Stimulated activated CD8-positive, alpha-beta memory T cell treated with anti-CD3 and anti-CD28 coated beads, Interleukin-12 subunit alpha, Interleukin-12 subunit beta, amount 100 ng/mL, for 24 hours (primary cell): ENCODE data around the gene STH.

Experiments
- DNase-seq: peaks from one replicate; pipeline ENCODE4 v3.0.0-alpha.2; 2020; ENCODE audit errors: extremely low read depth

STH gene

GRCh38 chr17:46026166-46027047 is 27.4 kb downstream of the STH start:
- DNase-seq = no peak

- no peak for DNase-seq
Measured at GRCh38 chr17:46027048-46027975, 28.3 kb downstream of the STH start.

GRCh38 chr17:46027976-46028325 is 28.9 kb downstream of the STH start:
- no peak for DNase-seq

GRCh38 chr17:46028374-46028773 is 29.3 kb downstream of the STH start:
- DNase-seq = no peak

GRCh38 chr17:46028981-46029565 is 30.0 kb downstream of the STH start:
- DNase-seq = no peak

- DNase-seq = no peak
Measured at GRCh38 chr17:46029627-46030026, 30.6 kb downstream of the STH start.

- DNase-seq = no peak
Measured at GRCh38 chr17:46030752-46031151, 31.7 kb downstream of the STH start.

GRCh38 chr17:46031440-46031839 is 32.4 kb downstream of the STH start:
- DNase-seq = no peak

GRCh38 chr17:46031920-46032319 is 32.9 kb downstream of the STH start:
- no peak for DNase-seq

GRCh38 chr17:46032909-46033308 is 33.9 kb downstream of the STH start:
- no peak for DNase-seq

GRCh38 chr17:46033392-46033791 is 34.3 kb downstream of the STH start:
- no peak for DNase-seq

GRCh38 chr17:46035112-46035818 is 36.2 kb downstream of the STH start:
- no peak for DNase-seq

GRCh38 chr17:46036491-46036890 is 37.4 kb downstream of the STH start:
- DNase-seq = no peak

- DNase-seq = no peak
Measured at GRCh38 chr17:46037722-46038255, 38.7 kb downstream of the STH start.

GRCh38 chr17:46038414-46038813 is 39.4 kb downstream of the STH start:
- DNase-seq = no peak

GRCh38 chr17:46038937-46039336 is 39.9 kb downstream of the STH start:
- no peak for DNase-seq

GRCh38 chr17:46039592-46040186 is 40.6 kb downstream of the STH start:
- no peak for DNase-seq

GRCh38 chr17:46042246-46042645 is 43.2 kb downstream of the STH start:
- no peak for DNase-seq

- DNase-seq = no peak
Measured at GRCh38 chr17:46042925-46043324, 43.9 kb downstream of the STH start.

GRCh38 chr17:46043606-46044005 is 44.6 kb downstream of the STH start:
- DNase-seq = no peak

- no peak for DNase-seq
Measured at GRCh38 chr17:46044286-46044928, 45.4 kb downstream of the STH start.
